IPS-18c (cell line): ENCODE results near the gene PLA2G2F.

ENCODE experiments used
- H3K4me3 ChIP-seq: 2 replicates; pipeline ENCODE4 v1.7.0; 2013; ENCODE audit warnings: low read depth, mild to moderate bottlenecking, low read length, moderate library complexity; ENCODE audit not compliant: insufficient read depth
- H3K9me3 ChIP-seq: one replicate; pipeline ENCODE4 v1.6.1; 2013; ENCODE audit warnings: mild to moderate bottlenecking, low read length, moderate library complexity; ENCODE audit not compliant: control insufficient read depth, insufficient read depth

PLA2G2F gene

GRCh38 chr1:20180129-20180843 lies 41.2 kb downstream of the PLA2G2F start:
- Histone ChIP-seq H3K4me3 (no peak overlapping the region), H3K9me3 (no peaks in the 10 kb centered on the region)

GRCh38 chr1:20180844-20181207 lies 41.7 kb downstream of the PLA2G2F start:
- no peaks in the 10 kb centered on the region for H3K9me3 ChIP-seq
- H3K4me3 ChIP-seq: no peak overlapping the region

GRCh38 chr1:20182415-20182814 lies 43.3 kb downstream of the PLA2G2F start:
- Histone ChIP-seq H3K9me3 (no peaks in the 10 kb centered on the region), H3K4me3 (no peak overlapping the region)

- H3K4me3 ChIP-seq: no peak overlapping the region
- no peaks in the 10 kb centered on the region for H3K9me3 ChIP-seq
Observed at GRCh38 chr1:20183035-20183434, 43.9 kb downstream of the PLA2G2F start.

GRCh38 chr1:20183616-20184271 lies 44.6 kb downstream of the PLA2G2F start:
- H3K4me3 ChIP-seq: no peak overlapping the region
- no peaks in the 10 kb centered on the region for H3K9me3 ChIP-seq

DNA sequence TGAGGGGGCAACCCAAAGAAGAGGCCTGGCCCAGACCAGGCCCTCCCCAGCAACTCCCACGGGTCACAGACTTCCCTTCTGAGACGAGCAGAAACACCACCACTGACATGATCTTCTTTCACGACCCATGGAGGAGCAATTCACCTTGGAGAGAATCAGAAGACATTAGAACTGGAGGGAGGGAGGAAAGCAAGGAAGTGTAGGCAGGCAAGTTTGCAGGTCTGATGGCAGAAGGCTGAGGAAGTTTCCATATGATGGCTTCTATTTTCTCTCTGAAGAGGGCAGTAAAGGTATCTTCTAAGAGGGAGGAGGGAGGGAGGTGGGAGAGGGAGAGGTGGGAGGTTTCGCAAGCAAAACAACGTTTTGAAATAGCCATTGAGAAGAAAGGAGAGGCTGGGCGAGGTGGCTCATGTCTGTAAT lies 45.4 kb downstream of the PLA2G2F start:
- Histone ChIP-seq H3K4me3 (no peak overlapping the region), H3K9me3 (no peaks in the 10 kb centered on the region)

DNA sequence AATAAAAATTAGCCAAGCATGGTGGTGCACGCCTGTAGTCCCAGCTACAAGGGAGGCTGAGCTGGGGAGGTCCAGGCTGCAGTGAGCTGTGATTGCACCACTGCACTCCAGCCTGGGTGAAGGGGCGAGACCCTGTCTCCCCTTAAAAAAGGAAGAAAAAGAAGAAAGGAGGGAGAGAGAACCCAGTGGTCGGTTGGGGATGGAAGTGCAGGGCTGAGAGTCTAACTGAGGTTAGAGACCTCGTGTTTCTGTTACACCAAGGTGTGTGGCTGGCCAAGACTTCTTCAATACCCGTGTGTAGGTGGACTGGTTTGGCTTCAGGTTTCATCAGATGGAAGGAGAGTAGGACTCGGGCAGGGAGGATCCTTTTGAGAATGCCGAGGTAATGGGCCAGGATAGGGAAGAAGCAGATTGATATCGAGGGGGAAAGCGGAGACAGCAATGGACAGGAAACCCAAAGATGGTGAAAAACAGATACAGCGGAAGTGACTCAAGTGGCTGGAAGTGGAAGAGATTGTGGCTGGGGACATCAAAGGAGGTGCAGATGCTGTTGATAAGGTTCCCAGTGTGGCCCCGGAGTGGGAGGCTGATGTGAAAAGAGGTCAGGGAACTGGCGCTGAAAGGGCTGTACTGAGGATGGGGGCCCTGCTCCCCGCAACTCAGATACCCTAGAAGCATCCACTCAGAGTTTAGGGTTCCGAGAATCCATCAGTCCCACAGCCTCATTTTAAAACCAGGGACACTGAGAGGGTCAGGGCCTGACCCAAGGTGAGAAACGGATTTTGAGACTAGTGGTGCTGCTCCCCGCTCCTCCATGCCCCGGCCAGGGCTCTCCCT lies 46.1 kb downstream of the PLA2G2F start:
- no peaks in the 10 kb centered on the region for H3K9me3 ChIP-seq
- peak overlapping the region; percentile 58; the same call in 1 of the 2 replicates for H3K4me3 ChIP-seq

- Histone ChIP-seq H3K4me3 (peak within 1 kb of the TSS; percentile 58), H3K9me3 (no peaks in the 10 kb centered on the region)
Observed at GRCh38 chr1:20185834-20186782, 47.0 kb downstream of the PLA2G2F start, which contains the start of the genes PLA2G2C and UBXN10. Gene PLA2G2C, minus strand, starts transcription at chr1:20186518. Its CDS starts 9,155 bp downstream, at chr1:20177363. Gene UBXN10, plus strand, starts transcription at chr1:20186096. Its CDS starts 4,466 bp downstream, at chr1:20190562.

DNA sequence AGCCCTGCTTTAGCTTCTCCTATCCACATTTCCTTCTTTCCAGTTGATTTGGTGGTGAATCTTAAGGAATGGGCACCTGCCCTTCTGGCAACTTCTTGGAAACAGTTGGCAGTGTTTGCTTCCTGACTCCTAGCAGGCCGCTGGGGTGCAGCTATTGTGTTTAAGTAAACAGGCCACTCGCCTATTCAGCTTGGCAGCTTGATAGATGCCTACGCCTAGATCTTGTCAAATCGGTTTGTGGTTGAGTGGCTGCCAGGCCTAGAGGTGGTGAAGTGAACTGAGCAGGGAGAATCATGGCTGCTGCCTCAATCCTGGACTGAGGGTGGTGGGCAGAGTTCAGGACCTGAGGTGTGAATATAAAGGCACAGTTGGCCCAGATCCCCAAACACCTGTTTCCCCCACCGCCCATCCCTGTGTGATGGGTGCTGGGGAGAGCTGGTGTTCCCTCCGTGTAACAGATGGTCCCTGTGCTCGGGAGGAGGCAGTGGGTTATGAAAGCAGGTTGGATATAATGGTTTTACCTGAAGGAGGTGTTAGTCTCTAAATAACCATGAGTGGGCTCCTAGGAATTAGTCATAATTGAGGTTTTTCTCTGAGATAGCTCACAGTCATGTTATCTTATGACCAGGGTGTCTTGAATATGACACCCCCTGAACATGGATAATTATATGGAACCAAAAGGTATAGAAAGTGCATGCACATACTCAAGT lies 48.1 kb downstream of the PLA2G2F start:
- H3K4me3 ChIP-seq: no peak overlapping the region
- no peaks in the 10 kb centered on the region for H3K9me3 ChIP-seq

GRCh38 chr1:20187813-20188454 lies 48.8 kb downstream of the PLA2G2F start:
- Histone ChIP-seq H3K4me3 (no peak overlapping the region), H3K9me3 (no peaks in the 10 kb centered on the region)

GRCh38 chr1:20188455-20188817 lies 49.3 kb downstream of the PLA2G2F start:
- Histone ChIP-seq H3K4me3 (no peak overlapping the region), H3K9me3 (no peaks in the 10 kb centered on the region)

DNA sequence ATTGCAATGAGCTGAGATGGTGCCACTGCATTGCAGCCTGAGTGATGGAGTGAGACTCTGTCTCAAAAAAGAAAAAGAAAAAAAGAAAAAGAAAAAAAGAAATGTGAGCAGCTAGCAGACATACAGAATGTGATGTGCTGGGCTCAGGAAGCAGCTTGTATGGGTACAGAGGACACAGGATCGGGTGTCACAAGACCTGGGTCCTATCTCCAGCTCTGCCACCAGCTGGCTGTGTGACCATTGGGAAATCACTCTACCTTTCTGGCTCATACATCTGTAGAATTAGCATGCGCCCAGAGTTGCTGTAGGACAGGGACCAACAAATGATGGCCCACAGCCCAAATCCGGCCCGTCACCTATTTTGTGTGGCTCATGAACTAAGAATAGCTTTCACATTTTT lies 50.5 kb downstream of the PLA2G2F start:
- Histone ChIP-seq H3K9me3 (no peaks in the 10 kb centered on the region), H3K4me3 (no peak overlapping the region)

- Histone ChIP-seq H3K4me3 (no peak overlapping the region), H3K9me3 (no peaks in the 10 kb centered on the region)
Observed at GRCh38 chr1:20190256-20191160, 51.4 kb downstream of the PLA2G2F start.

GRCh38 chr1:20191266-20191825 lies 52.2 kb downstream of the PLA2G2F start:
- Histone ChIP-seq H3K9me3 (no peaks in the 10 kb centered on the region), H3K4me3 (no peak overlapping the region)

- Histone ChIP-seq H3K9me3 (no peaks in the 10 kb centered on the region), H3K4me3 (no peak overlapping the region)
Observed at GRCh38 chr1:20192364-20192763, 53.2 kb downstream of the PLA2G2F start.
